Prostate gland (tissue), 2 donors: Measurements from ENCODE around the gene EIF4G1. TPM values are rescaled to one million over a fixed set of nuclear protein-coding genes. Genes with fewer than 3 reads are reported as not detected.

Source experiments
- DNase-seq: peaks from one replicate; pipeline ENCODE4 v3.0.0-alpha.2; 2019; ENCODE audit warnings: low spot score
- H3K27ac ChIP-seq, 2 donors: fragments of 200-600 bp; sonication (generic); 2 replicates each; pipeline ENCODE4 v1.5.1; 2017 to 2019
- H3K27me3 ChIP-seq: fragments of 200-600 bp; sonication (generic); replicated peaks from 2 replicates; pipeline ENCODE4 v1.5.1; 2019; ENCODE audit not compliant: insufficient read depth
- H3K36me3 ChIP-seq, 2 donors: fragments of 200-600 bp; sonication (generic); 1 replicate in 1 of 2; 2 replicates in 1 of 2; pipeline versions ENCODE4 v1.5.1 to v1.8.1; 2017 to 2019
- H3K4me1 ChIP-seq: fragments of 200-600 bp; sonication (generic); replicated peaks from 2 replicates; pipeline ENCODE4 v1.5.1; 2019
- H3K4me3 ChIP-seq, 2 donors: fragments of 200-600 bp; sonication (generic); 2 replicates each; pipeline ENCODE4 v1.5.1; 2017 to 2019
- H3K9me3 ChIP-seq: fragments of 200-600 bp; sonication (generic); 2 replicates; pipeline ENCODE4 v1.5.1; 2017
- POLR2A ChIP-seq: fragments of 450-650 bp; IDR thresholded peaks from one replicate; pipeline ENCODE4 v1.6.1; 2016; ENCODE audit warnings: antibody characterized with exemption, mild to moderate bottlenecking
- POLR2AphosphoS5 ChIP-seq: sonication (generic); formaldehyde crosslinking; IDR thresholded peaks from one replicate; pipeline ENCODE4 v1.6.1; 2017; ENCODE audit warnings: antibody characterized with exemption
- WGBS: methylation state at CpG from one replicate; pipeline ENCODE4 v1.1.5; 2018; 5-methylcytosine and 5-hydroxymethylcytosine counted together
- intact Hi-C: fragments of 100-400 bp; cut with DNase I; formaldehyde crosslinking; loops from one replicate; pipeline ENCODE4 v1.14.2; 2022
- total RNA-seq, 2 donors: library from RNA; depleted of rRNA; stranded (reverse); fragments of >200 nt; gene quantifications; one replicate each; pipeline ENCODE4 v1.1.0, GENCODE V29; 2016
- TF ChIP-seq, protein P1 (sequence below), 4 experiments: fragments of 200-600 bp in 2 of 4; fragments of 450-650 bp in 2 of 4; sonication (generic) in 2 of 4; IDR thresholded peaks; 1 replicate in 3 of 4; 2 replicates in 1 of 4; pipeline ENCODE4 v1.5.1; 2016 to 2019; ENCODE audit warnings: antibody characterized with exemption in 4 of 4, mild to moderate bottlenecking in 2 of 4, moderate library complexity in 2 of 4

Gene EIF4G1
- total RNA-seq, 2 donors from 2014 or later: 331 to 370 TPM

DNA sequence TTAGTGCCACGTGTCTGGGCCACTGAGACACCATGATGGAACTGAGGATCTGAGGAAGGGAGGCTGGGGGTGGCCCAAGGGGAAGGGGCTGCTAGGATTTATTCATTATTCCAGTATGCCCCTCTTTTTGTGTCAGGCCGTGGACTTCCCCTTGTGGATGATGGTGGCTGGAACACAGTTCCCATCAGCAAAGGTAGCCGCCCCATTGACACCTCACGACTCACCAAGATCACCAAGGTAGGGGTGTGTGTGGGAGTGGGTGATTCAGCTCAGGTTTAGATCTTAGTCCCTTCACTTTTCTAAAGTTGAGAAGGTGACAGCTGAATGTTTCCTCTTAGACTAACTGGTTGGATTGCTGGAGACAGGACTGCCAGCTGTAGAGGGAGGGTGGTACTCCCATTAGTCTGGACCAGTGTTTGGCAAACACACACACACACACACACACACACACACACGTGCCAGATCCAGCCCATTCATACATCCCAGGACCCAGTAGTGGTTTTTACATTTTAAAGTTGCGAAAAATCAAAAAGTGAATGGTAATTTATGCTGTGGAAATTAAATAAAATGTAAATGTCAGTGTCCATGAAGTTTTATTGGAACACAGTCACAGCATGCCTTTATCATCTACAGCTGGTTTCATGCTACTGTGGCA is 11.4 kb downstream of the EIF4G1 start:
- Histone ChIP-seq H3K4me1 (peaks cover under 1% of the 10 kb centered on the region), H3K36me3 (peaks cover 78 to 88% of the 10 kb centered on the region in 2 donors), H3K27me3 (no peaks in the 10 kb centered on the region), H3K4me3 (no peak overlapping the region), H3K27ac (no peak overlapping the region), H3K9me3 (no peaks in the 10 kb centered on the region)
- TF ChIP-seq POLR2AphosphoS5 (no peak), POLR2A (no peak)
- TF ChIP-seq, protein P1, sequence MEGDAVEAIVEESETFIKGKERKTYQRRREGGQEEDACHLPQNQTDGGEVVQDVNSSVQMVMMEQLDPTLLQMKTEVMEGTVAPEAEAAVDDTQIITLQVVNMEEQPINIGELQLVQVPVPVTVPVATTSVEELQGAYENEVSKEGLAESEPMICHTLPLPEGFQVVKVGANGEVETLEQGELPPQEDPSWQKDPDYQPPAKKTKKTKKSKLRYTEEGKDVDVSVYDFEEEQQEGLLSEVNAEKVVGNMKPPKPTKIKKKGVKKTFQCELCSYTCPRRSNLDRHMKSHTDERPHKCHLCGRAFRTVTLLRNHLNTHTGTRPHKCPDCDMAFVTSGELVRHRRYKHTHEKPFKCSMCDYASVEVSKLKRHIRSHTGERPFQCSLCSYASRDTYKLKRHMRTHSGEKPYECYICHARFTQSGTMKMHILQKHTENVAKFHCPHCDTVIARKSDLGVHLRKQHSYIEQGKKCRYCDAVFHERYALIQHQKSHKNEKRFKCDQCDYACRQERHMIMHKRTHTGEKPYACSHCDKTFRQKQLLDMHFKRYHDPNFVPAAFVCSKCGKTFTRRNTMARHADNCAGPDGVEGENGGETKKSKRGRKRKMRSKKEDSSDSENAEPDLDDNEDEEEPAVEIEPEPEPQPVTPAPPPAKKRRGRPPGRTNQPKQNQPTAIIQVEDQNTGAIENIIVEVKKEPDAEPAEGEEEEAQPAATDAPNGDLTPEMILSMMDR (IDR thresholded peaks at IDR 0.05): no peak
- WGBS: 82% methylated on average over 6 of the region's 6 CpGs
- DNase-seq: no peak
- intact Hi-C loops: no loop called here

DNA sequence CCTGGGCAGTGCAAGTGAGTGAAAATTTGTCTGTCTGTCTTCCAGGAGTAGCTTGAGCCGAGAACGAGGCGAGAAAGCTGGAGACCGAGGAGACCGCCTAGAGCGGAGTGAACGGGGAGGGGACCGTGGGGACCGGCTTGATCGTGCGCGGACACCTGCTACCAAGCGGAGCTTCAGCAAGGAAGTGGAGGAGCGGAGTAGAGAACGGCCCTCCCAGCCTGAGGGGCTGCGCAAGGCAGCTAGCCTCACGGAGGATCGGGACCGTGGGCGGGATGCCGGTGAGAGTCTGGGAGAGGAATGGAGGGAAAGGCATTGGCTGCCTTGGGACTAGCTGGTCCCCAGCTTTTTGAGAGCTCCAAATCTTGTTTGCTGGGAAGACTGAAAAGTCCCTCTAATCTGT is 12.8 kb downstream of the EIF4G1 start:
- TF ChIP-seq, protein P1 (IDR thresholded peaks at IDR 0.05): no peak
- no peak for TF ChIP-seq POLR2A
- no peak for TF ChIP-seq POLR2AphosphoS5
- intact Hi-C loops: no loop called here
- H3K4me3 ChIP-seq: no peak overlapping the region
- H3K36me3 ChIP-seq: peaks cover 77 to 87% of the 10 kb centered on the region in 2 donors
- no peaks in the 10 kb centered on the region for H3K27me3 ChIP-seq
- DNase-seq: no peak
- WGBS: 92% methylated on average over 21 of the region's 21 CpGs
- H3K4me1 ChIP-seq: no peaks in the 10 kb centered on the region
- H3K27ac ChIP-seq: no peak overlapping the region
- H3K9me3 ChIP-seq: no peaks in the 10 kb centered on the region

DNA sequence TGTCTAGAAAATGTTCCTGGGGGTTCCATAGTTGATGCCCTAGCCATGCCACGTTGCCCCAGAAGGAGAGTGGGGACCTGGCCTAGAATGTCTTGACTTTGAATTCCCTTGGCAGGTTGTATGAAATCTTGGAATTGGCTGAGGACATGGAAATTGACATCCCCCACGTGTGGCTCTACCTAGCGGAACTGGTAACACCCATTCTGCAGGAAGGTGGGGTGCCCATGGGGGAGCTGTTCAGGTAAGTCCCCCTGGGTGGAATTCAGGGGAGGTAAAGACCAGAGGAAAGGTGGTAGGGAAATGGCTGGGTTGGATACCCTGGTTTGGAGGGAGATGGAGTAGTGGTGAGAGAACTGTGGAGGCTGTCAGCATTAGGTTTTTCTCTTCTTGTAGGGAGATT is 14.1 kb downstream of the EIF4G1 start:
- 43% methylated on average over 3 of the region's 3 CpGs for WGBS
- Histone ChIP-seq H3K27me3 (no peaks in the 10 kb centered on the region), H3K9me3 (no peaks in the 10 kb centered on the region), H3K36me3 (peaks cover 64 to 81% of the 10 kb centered on the region in 2 donors), H3K27ac (no peak overlapping the region), H3K4me3 (no peak overlapping the region), H3K4me1 (no peaks in the 10 kb centered on the region)
- intact Hi-C loops: no loop called here
- DNase-seq: no peak
- TF ChIP-seq POLR2A: no peak
- TF ChIP-seq, protein P1 (IDR thresholded peaks at IDR 0.05): no peak
- no peak for TF ChIP-seq POLR2AphosphoS5

DNA sequence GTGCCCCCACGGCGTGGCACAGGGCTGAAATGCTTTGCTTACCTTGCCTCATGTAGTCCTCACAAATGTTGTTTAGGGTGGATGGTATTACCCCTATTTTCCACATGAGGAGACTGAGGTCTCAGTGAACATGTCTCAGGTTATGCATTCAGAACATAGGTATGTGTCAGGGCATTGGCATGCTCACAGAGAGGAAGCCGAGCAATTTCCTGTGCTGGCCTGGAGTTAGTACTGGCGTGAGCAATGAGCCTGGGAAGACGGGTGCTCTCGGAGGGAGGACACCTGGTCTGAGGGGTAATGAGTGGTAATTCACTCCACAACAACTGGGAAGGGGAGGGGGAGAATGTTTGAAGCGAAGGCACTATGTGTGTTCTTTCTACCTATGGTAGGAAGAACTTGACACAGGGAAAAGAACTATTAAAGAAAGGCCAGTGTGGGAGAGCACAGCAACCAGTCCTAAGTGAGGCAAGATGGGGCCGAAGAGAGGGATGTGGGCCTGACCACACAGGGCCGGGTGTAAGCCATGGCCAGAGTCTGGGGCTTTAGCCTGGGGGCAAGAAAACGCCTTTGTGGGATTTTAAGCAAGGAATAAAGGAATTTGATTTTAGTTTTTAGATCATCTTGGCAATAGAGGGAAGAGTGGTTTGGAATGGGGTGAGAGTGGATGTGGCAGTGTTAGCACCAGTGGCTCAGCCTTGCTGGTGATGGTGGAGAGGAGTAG is 18.1 kb downstream of the EIF4G1 start:
- Histone ChIP-seq H3K27me3 (no peaks in the 10 kb centered on the region), H3K4me1 (peaks cover 7% of the 10 kb centered on the region), H3K27ac (no peak overlapping the region), H3K4me3 (no peak overlapping the region), H3K36me3 (peaks cover 26 to 46% of the 10 kb centered on the region in 2 donors), H3K9me3 (no peaks in the 10 kb centered on the region)
- TF ChIP-seq POLR2A (no peak), POLR2AphosphoS5 (no peak)
- TF ChIP-seq, protein P1 (IDR thresholded peaks at IDR 0.05): no peak
- 73% methylated on average over 10 of the region's 10 CpGs for WGBS
- intact Hi-C loops: no loop called here
- DNase-seq: no peak
